ENCODE results near the gene VGF. TPM values are rescaled to one million over a fixed set of nuclear protein-coding genes. Genes with fewer than 3 reads are reported as not detected.
A peak's percentile ranks its signal among the peaks of the same experiment; 100 is the strongest.

The VGF gene
- polyA plus RNA-seq, 1 experiment, result 0.16 TPM

- H3K4me3 ChIP-seq (ENCODE audit: low read depth, low read length), result peak within 1 kb of the TSS; percentile 82
- H3K27ac ChIP-seq (ENCODE audit: low read depth, low read length), result peak within 1 kb of the TSS; percentile 52
- no peak for TF ChIP-seq CTCF (IDR thresholded peaks at IDR 0.05; ENCODE audit: low read depth, low read length)
- peaks cover 4% of the 10 kb centered on the region for H3K27me3 ChIP-seq (ENCODE audit: control insufficient read depth, insufficient read depth, low read length)
- no peaks in the 10 kb centered on the region for H3K9me3 ChIP-seq (ENCODE audit: control insufficient read depth, insufficient read depth, low read length)
- CTCF ChIA-PET, result interaction anchor here (0.5 to 3.1 kb wide), 4 partner anchors 10 to 137 kb away, joined by 3 to 39 read pairs (median 4); no protein-coding TSS in a partner anchor
- peak; percentile 83 for DNase-seq (ENCODE audit: low read depth, low spot score)
- POLR2A ChIA-PET, result interaction anchor here (1.5 kb wide), 1 partner anchor 9 kb away, joined by 4 read pairs; no protein-coding TSS in a partner anchor
Observed at GRCh38 chr7:101153969-101154692, 11.2 kb downstream of the VGF start, which contains the start of gene AP1S1. AP1S1 (plus strand) TSS chr7:101154476; CDS start chr7:101154515, 39 bp downstream.

GRCh38 chr7:101151908-101152651 lies 13.3 kb downstream of the VGF start:
- ChIA-PET CTCF (interaction anchor here (0.6 to 3.1 kb wide), 3 partner anchors 8 to 446 kb away, joined by 3 to 39 read pairs (median 5); partner anchors contain the start of gene POP7), POLR2A (no interaction called here)
- peaks cover 7% of the 10 kb centered on the region for H3K27me3 ChIP-seq (ENCODE audit: control insufficient read depth, insufficient read depth, low read length)
- no peak overlapping the region for H3K4me3 ChIP-seq (ENCODE audit: low read depth, low read length)
- DNase-seq (ENCODE audit: low read depth, low spot score), result no peak
- no peaks in the 10 kb centered on the region for H3K9me3 ChIP-seq (ENCODE audit: control insufficient read depth, insufficient read depth, low read length)
- H3K27ac ChIP-seq (ENCODE audit: low read depth, low read length), result no peak overlapping the region
- no peak for TF ChIP-seq CTCF (IDR thresholded peaks at IDR 0.05; ENCODE audit: low read depth, low read length)

GRCh38 chr7:101140746-101141382 lies 24.5 kb downstream of the VGF start:
- Histone ChIP-seq H3K4me3 (ENCODE audit: low read depth, low read length) (no peak overlapping the region), H3K9me3 (ENCODE audit: control insufficient read depth, insufficient read depth, low read length) (no peaks in the 10 kb centered on the region), H3K27me3 (ENCODE audit: control insufficient read depth, insufficient read depth, low read length) (no peaks in the 10 kb centered on the region), H3K27ac (ENCODE audit: low read depth, low read length) (no peak overlapping the region)
- CTCF ChIA-PET, result interaction anchor here (0.6 to 6.7 kb wide), 9 partner anchors 25 to 251 kb away, joined by 3 to 262 read pairs (median 4); partner anchors contain the start of genes FIS1, UFSP1 and VGF
- DNase-seq (ENCODE audit: low read depth, low spot score), result no peak
- TF ChIP-seq CTCF (IDR thresholded peaks at IDR 0.05; ENCODE audit: low read depth, low read length), result no peak
- POLR2A ChIA-PET, result interaction anchor here (0.6 kb wide), 1 partner anchor 84 kb away, joined by 5 read pairs; no protein-coding TSS in a partner anchor

GRCh38 chr7:101140339-101140699 lies 25.1 kb downstream of the VGF start:
- H3K27me3 ChIP-seq (ENCODE audit: control insufficient read depth, insufficient read depth, low read length), result no peaks in the 10 kb centered on the region
- no peak for TF ChIP-seq CTCF (IDR thresholded peaks at IDR 0.05; ENCODE audit: low read depth, low read length)
- H3K9me3 ChIP-seq (ENCODE audit: control insufficient read depth, insufficient read depth, low read length), result no peaks in the 10 kb centered on the region
- no peak for DNase-seq (ENCODE audit: low read depth, low spot score)
- peak overlapping the region; percentile 22 for H3K27ac ChIP-seq (ENCODE audit: low read depth, low read length)
- H3K4me3 ChIP-seq (ENCODE audit: low read depth, low read length), result no peak overlapping the region
- ChIA-PET CTCF (interaction anchor here (0.9 to 6.7 kb wide), 6 partner anchors 25 to 143 kb away, joined by 3 to 262 read pairs (median 5); partner anchors contain the start of genes FIS1 and VGF), POLR2A (no interaction called here)

Measured in AG04450 (cell line).